ENCODE results near the gene OASL.
"Not testable (repeated sequence)": the region's sequence is repeated elsewhere in the genome, so short reads cannot be mapped to it uniquely, and the experiment has no call there.

The OASL gene, protein sequence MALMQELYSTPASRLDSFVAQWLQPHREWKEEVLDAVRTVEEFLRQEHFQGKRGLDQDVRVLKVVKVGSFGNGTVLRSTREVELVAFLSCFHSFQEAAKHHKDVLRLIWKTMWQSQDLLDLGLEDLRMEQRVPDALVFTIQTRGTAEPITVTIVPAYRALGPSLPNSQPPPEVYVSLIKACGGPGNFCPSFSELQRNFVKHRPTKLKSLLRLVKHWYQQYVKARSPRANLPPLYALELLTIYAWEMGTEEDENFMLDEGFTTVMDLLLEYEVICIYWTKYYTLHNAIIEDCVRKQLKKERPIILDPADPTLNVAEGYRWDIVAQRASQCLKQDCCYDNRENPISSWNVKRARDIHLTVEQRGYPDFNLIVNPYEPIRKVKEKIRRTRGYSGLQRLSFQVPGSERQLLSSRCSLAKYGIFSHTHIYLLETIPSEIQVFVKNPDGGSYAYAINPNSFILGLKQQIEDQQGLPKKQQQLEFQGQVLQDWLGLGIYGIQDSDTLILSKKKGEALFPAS

DNA sequence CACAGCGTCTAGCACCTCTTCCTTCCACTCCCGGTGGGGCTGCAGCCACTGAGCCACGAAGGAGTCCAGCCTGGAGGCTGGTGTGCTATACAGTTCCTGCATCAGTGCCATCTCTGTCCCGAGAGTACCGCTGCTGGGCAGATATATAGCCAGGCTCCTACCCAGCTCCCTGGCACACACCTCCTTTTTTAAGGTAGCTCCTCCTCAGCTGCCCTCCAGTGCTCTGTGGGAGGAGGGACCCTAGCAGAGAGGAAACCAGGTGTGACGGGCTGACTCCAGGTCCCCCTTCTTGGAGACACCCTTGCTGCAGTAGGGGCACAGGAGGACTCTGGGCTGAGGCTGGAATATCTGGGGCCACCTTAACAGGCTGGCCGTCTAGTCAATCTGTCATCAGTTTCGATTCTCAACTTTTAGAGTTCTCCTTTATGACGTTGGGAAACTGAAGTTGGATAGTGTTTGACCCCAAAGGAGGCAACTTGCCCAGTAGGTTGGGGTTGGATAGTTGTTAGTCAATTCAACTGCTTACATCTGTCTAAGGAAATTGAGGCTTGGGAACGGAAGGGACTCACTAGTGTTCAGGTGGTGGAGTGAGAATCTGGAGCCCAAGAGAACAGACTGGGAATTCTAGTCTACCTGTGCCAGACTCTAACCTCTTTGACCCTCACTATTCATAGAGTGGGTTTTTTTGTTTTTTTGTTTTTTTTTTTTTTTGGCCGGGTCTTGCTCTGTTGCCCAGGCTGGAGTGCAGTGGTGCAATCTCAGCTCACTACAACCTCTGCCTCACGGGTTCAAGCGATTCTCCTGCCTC is at the start of gene OASL:
Gene OASL (minus strand): TSS at position 386 of the 808 bp plus-strand sequence. CDS start 275 bp downstream, at position 111.
- peak; percentile 58 for DNase-seq

DNA sequence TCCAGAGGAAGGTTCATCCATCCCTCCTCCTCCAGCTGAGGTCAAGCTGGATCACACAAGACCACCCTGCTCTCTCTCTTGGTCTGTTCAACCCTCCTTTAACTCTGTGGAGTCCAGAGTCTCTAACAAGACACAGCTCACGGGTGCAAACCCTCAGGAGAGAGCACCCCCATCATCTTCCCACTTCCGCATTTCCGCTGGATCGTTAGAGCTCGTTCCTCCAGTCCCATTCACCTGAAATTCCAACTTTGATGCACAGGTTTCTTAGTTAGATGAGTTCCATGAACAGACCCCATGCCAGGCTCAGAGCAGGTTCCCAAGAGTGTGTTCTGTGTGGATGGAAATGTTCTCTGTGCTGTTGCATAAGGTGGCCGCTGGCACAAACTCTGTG is 49.1 kb upstream of the OASL start:
- DNase-seq, result no peak

DNA sequence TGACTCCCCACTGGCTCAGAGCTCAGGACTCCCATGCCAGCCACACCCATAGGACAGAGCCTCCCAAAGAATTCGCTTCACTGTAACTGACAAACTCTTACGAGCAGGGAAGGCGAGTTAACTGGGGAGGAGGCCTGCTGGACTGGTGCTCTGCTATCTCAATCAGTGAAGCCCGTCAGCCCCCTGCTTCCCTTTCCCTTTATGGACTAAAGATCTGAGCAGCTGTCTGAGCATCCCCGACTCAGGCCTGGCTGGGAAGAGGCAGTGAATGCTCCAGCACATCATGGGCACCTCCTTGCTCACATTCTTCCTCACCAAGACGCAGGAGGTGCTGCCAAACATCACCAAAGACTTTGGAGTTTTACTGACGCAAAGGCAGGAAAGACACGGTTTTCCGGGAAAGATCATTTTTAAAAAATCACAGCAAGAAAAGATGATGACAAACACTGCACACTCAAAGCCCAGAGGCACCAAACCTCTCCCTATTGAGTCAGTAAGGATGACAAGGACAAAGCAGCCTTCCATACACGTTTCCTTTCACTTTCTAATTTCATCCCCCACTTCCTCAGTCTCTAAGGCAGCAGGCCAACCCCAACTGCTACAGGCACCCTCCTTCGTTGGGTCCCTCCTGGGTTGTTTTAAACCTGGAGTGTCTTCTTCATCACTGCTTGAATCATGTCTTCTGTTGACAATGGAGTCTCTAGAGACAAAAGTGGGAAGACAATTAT is 48.6 kb upstream of the OASL start:
- peak; percentile 4 for DNase-seq

DNA sequence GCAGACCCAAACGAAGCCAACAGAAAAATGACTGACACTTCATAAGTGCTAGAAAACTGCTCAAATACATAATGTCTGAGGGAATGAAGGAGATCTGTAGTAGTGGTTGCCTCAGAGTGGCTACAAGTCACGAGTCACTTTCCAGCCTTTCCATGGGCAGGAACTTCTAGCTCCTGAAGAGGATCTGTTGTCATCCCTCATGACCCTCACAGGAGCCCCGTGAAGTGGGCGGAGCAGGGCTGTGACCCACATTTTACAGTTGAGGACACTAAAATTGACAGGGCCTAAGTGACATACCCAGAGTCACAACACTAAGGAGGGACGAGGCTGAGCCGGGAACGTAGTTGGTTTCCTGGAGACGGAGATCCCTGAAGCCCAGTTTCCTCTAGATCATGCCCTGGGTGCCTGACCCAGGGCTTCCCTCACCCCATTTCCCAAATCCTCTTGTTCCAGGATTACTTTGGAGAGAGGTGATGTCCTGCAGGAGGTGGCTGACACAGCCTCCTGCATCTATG is 47.8 kb upstream of the OASL start:
- no peak for DNase-seq

DNA sequence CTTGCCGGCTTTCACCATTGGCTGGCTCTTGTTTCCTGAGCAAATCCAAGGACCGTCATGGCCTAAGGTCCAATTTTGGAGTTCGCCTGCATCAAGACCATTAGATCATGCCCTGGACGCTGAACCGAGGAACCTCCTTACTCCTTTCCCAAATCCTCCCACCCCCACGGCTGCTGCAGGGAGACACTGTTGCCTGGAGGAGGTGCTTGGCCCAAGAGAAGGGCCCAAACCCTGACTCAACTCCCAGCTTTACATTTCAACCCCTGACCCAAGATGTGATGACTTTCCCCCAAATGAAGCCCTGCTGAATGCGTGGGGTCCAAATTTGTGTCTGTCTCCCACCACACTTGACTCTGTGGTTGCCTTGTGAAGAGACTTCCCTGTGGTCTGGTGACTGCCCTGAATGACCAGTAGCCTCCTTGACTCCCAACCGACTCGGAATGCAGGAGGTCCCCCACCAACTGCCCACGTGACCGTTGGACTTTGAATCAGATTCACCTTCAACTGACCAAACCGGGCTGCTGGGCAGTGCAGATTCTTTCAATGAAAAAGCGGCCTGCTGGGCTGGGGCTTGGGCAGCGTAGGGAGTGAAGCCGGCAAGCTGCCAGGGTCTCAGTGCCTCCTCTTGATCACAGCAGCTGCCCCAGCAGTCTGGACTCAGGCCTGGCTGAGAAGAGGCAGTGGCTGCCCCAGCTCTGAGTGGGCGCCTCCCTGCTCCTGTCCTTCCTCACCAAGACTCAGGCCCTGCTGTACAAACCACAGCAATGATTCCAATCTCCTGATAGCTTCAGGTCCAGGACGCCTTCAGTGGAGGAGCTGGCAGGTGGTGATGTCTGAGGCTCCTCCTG is 46.7 kb upstream of the OASL start:
- DNase-seq, result no peak

DNA sequence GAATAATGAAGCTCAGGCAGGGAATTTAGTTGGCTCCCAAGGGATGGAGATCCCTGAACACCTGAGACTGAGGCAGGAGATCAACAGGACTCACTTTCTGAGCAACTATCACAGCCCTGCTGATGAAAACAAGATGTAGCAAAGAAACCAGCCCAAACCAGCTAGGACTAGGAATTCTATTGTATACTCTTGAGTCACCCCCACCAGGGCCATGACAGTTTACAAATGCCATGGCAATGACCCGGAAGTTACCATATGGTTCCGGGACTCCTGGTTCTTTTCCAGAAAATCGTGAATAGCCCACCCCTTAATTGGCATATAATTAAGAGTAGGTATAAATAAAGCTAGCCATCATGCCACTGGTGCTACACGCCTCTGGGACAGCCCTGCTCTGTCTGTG is 46.0 kb upstream of the OASL start:
- DNase-seq, result no peak

DNA sequence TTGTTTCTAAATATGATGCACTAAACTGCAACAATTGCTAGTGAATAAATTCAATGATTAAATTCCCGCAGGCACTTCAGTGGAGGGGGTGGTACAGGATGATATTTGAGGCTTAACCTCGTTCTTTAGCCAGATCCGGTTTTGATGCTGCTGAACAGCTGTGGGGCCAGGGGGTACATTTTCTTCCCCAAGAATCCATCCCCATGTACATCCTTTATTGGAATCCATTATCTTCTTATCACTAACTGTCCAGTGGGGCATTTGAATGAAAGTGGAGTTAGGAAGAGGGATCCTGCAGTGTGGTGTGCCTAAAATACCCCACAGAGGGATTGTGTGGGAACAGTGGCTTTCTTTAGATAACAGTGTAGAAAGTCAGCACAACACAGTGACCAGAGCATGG is 45.2 kb upstream of the OASL start:
- DNase-seq, result no peak

DNA sequence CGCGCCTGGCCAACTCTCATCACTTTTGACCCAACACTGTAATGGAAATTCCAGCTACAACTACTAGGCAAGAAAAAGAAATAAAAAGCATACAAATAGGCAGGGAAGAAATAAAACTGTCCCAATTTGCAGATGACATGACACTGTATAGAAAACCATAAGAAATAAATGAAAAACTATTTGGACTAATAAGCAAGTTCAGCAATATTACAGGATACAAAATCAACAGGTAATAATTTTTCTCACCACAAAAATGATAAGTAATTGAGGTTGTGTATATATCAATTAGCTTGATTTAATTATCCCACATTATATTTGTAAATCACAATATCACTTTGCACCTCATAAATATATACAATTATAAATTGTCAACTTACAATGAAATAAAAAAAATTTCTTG is 41.9 kb upstream of the OASL start:
- no peak for DNase-seq

DNA sequence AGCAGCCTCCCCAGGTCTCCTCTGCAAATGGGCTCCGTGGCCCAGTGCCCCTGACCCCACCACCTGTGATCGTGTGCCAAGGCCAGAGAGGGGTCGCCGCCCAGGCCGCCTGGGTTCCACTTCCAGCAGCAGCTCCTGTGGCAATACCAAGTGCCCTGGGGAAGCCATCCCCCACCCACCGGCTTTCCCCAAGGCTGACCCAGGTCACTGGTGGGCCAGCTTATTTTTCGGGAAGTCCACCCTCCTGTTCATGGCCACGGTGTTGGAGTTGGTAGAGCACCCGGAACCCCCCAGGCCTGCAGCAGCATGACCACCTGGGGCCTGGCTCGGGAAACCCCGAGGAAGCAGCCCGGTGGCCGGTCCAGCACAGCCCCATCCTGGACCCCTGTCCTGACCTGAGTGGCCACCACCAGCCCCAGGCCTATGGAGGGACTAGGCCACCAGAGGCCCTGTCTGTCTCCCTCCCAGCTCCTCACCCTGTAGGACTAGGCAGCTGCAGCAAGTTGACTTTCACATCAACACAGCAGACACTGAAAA is 40.8 kb upstream of the OASL start:
- no peak for DNase-seq

DNA sequence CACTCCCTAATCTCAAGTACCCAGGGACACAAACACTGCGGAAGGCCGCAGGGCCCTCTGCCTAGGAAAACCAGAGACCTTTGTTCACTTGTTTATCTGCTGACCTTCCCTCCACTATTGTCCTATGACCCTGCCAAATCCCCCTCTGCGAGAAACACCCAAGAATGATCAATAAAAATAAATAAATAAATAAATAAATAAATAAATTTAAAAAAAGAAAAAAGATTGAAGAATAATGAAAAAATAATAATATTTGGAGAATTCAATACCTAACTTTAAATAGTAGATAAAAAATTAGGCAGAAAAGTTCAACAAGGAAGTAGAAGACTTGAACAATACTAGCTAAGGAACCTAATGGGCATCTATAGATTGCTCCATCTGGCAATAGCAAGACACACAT is 38.4 kb upstream of the OASL start:
- not testable (repeated sequence) for DNase-seq

DNA sequence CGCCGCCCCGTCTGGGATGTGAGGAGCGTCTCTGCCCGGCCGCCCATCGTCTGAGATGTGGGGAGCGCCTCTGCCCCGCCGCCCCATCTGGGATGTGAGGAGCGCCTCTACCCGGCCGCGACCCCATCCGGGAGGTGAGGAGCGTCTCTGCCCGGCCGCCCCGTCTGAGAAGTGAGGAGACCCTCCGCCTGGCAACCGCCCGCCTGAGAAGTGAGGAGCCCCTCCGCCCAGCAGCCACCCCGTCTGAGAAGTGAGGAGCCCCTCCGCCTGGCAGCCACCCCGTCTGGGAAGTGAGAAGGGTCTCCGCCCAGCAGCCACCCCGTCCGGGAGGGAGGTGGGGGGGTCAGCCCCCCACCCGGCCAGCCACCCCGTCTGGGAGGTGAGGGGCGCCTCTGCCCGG is 36.9 kb upstream of the OASL start:
- not testable (repeated sequence) for DNase-seq

DNA sequence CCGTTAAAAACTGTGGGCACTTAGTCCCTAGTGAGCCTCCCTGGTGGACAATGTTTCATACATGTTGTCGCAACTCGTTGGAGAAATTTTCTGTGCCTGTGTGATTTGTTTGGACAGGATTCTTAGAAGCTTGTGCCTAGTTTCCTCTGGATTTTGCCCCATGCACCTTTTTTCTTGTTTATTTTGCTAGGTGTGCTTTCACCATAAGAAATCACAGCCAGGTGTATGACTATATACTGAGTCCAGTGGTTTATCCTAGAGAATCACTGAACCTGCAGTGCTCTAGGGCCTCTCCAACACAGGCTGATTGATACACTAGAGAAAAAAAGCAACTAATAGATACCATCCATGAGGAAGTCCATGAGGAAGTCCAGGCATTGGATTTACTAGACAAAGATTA is 33.1 kb upstream of the OASL start:
- DNase-seq, result no peak

DNA sequence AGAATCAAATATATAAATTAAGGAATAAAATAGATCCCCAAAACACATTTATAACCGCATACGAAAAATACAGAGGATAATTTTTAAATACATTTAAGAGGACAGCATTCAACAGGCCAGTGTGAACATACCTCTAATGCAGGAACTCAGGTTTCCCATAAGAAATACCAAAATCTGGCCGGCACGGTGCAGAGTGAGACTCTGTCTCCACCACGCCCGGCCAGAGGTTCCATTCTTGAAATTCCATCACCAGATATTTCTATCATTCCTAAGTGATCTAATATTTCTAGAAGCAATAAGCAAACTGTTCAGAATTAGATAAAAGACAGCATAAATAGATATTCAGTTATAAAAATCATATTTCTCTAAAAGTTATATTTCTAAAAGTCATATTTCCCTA is 30.2 kb upstream of the OASL start:
- DNase-seq, result no peak

DNA sequence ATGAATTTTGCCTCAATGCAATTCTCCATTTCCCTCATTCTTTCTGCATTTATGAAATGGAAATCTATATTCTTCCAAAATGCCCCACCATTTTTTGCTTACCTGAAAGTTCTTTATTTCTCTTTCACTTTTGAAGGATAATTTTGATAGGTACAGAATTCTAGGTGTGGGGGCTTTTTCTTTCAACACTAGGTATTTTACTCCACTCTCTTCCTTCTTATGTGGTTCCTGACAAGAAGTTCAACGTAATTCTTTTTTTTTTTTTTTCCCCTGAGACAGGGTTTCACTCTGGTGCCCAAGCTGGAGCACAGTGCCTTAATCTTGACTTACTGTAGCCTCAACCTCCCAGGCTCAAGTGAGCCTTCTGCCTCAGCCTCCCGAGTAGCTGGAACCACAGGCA is 26.3 kb upstream of the OASL start:
- DNase-seq, result no peak

DNA sequence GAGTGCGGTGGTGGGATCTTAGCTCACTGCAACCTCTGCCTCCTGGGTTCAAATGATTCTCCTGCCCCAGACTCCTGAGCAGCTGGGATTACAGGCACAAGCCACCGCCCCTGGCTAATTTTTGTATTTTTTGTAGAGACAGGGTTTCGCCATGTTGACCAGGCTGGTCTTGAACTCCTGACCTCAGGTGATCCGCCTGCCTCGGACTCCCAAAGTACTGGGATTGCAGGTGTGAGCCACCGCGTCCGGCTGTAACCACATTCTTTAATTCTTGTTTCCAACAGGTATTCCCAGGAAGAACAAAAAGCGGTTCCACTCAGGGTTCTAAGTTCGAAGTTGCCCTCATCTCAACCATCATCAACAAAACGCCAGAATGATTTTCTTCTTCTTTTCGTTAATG is 25.5 kb upstream of the OASL start:
- DNase-seq, result not testable (repeated sequence)

DNA sequence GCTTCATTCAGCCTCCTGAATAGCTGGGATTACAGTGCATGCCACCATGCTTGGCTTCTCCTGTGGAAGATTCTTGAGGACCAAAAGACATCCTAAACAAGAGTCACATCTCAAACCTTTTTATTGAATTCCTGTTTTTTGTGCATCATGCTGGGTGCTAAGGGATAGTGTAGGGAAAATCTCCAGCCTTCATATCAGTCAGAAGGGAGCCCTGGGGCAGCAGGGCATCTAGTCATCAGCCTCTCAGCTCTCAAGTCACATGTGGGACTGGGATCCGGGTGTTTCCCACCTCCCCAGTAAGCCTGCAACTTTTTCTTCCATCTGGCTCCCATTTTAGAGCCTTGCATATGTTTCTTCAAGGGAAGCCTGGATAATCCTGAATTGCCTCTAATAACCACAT is 25.1 kb upstream of the OASL start:
- no peak for DNase-seq

DNA sequence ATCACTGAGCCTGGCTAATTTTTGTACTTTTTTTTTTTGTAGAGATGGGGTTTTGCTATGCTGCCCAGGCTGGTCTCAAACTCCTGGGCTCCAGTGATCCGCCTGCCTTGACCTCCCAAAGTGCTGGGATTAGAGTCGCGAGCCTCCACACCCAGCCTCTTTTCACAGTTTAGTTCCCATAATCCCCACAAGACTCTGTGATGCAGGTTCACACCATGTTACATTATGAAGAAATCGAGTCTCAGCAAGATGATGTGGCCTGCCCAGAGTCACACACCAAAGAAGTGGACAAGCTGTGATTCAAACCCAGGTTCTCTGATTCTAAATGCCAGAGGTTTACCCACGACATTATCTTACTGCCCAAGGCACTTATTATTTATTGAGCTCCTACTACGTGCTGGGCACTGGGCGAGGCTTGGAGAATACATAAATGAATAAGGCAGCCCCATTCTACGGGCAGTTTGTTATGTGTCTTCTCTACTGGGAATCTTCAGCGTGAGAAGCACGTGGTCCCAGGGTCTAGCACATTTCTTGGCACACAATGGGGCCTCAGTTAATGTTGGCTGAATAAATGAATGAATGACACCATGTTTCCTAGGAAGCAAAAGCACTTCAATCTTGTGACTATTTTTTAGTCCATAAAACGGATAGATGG is 23.5 kb upstream of the OASL start:
- DNase-seq, result no peak

DNA sequence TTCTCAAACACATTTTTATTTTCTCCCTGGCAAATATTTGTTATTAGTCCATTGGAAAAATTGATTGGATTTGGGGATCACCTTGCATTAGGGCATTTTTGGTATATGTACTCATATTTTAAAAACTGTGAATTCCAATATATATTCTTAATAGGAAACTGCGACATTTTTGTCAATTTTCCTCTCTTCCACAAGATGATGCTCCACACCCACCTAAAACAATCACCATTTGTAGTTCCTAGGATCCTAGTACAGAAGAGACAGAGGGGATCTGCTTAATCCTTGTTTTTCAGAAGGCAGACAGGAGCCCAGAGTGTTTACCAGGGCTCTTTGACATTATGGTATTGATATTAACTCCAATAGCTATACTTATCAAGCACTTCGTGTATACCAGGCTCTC is 22.8 kb upstream of the OASL start:
- DNase-seq, result peak; percentile 56

DNA sequence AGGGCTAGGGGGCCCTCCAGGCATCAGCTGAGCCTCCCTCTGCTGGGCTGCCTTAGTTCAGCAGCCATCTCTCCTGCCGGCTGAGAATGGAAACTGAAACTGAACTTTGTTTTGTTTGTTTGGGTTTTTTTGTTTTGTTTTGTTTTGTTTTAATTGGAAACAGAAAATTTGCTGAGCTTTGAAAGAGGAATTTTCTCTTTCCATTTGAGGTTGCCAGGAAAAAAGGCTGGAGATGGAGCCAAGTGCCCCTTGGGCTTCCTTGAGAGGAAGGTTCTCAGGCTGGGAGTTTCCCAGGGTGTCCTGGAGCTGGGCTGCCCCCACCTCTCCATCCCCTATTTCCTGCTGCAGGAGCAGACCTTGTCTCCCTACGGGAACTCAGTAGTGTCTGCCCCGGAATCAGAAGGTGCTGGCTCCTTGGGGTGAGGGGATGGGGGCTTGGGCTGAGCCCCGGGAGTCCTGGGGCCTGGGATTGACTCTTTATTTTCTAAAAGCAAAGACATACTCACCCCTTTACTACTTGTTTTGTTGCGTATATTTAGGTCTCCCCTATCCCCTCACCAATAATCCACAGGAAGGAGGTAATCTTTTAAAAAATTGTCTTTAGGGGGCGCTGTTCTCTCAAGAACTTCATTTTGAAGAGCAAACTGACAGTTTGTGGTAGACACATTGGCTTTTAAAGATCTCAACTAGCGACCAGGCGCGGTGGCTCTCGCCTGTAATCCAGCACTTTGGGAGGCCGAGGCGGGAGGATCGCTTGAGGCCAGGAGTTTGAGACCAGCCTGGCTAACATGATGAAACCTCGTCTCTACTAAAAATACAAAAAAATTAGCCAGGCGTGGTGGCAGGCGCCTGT is 21.3 kb upstream of the OASL start:
- DNase-seq, result peak; percentile 93
